ENCODE measurements around the gene C7orf33. TPM values are rescaled to one million over a fixed set of nuclear protein-coding genes. Genes with fewer than 3 reads are reported as not detected.

Gene C7orf33
- total and polyA plus RNA-seq, 2 of the 8 experiments (the other 6 are each of a cell fraction or from before 2014, with no cell fraction given), result not detected

- ChIA-PET CTCF (ENCODE audit: partially characterized antibody) (interaction anchor here (0.9 to 4.6 kb wide), 6 partner anchors 9 to 178 kb away, joined by 3 to 19 read pairs (median 3); no protein-coding TSS in a partner anchor), POLR2A (ENCODE audit: partially characterized antibody) (no interaction called here)
- 94% methylated on average over 6 of the region's 6 CpGs; no CpG with 5 or more reads in 1 of the 2 experiments for WGBS, 2 experiments (ENCODE audit: extremely low coverage in 1 of 2, insufficient coverage in 1 of 2, insufficient read length in 1 of 2, insufficient replicate concordance in 2 of 2, low coverage in 1 of 2, low lambda C conversion rate in 2 of 2, missing lambda C conversion rate in 1 of 2)
- H3K4ac ChIP-seq (replicated peaks; ENCODE audit: insufficient read length, low read depth, low read length), result no peak overlapping the region
- H3K9me3 ChIP-seq (ENCODE audit: insufficient read depth in 2 of 2, low read depth in 1 of 2, low read length in 1 of 2), result no peaks in the 10 kb centered on the region
- DNase-seq (ENCODE audit: low read depth in 1 of 2, low spot score in 2 of 2) (no peak), FAIRE-seq (no peak)
- H4K91ac ChIP-seq (replicated peaks; ENCODE audit: insufficient read length, low read length), result no peak overlapping the region
- no peak overlapping the region for H3K56ac ChIP-seq (replicated peaks; ENCODE audit: insufficient read length, low read depth, low read length)
- H3K23me2 ChIP-seq (ENCODE audit: low read depth, low read length), result no peaks in the 10 kb centered on the region
- H4K8ac ChIP-seq (ENCODE audit: extremely low read depth, insufficient read depth, low read length), result no peak overlapping the region
- H3K4me1 ChIP-seq (replicated peaks in 1 of 4; ENCODE audit: control insufficient read depth in 3 of 4, insufficient read depth in 4 of 4, low read length in 3 of 4), result 0 out of 7 replicates have a peak, but pooled peaks cover 0 to 2% (median 0%) of the 10 kb centered on the region in 4 experiments
- no peaks in the 10 kb centered on the region for H3K79me1 ChIP-seq (ENCODE audit: low read depth, low read length)
- no peak overlapping the region for H4K5ac ChIP-seq (ENCODE audit: insufficient read length, low read depth, low read length)
- H3K14ac ChIP-seq (ENCODE audit: insufficient read length), result no peak overlapping the region
- H3K9ac ChIP-seq (replicated peaks in 1 of 4; ENCODE audit: extremely low read depth in 1 of 4, low read depth in 3 of 4, low read length in 3 of 4), result no peak overlapping the region
- no peak overlapping the region for H2BK5ac ChIP-seq (ENCODE audit: low read depth, low read length)
- H3K36me3 ChIP-seq (ENCODE audit: control insufficient read depth in 2 of 4, insufficient read depth in 4 of 4, low read length in 3 of 4), result no peaks in the 10 kb centered on the region; a peak in 1 of 8 replicates
- no peak overlapping the region for H3K27ac ChIP-seq (ENCODE audit: low read depth, low read length)
- H3K79me2 ChIP-seq (ENCODE audit: control insufficient read depth in 1 of 2, insufficient read depth in 2 of 2, low read length in 2 of 2), result no peaks in the 10 kb centered on the region
- H2BK12ac ChIP-seq (ENCODE audit: low read depth, low read length), result no peak overlapping the region
- no peak overlapping the region for H3K4me2 ChIP-seq (ENCODE audit: insufficient read depth in 1 of 2, low read depth in 2 of 2, low read length in 2 of 2)
- no peak overlapping the region for H3K18ac ChIP-seq (ENCODE audit: extremely low read depth, low read length)
- no peak overlapping the region; the same call in 1 of the 2 replicates for H2AFZ ChIP-seq (ENCODE audit: low read length)
- H4K20me1 ChIP-seq (replicated peaks in 1 of 2; ENCODE audit: control insufficient read depth in 1 of 2, insufficient read depth in 2 of 2, low read length in 2 of 2), result no peaks in the 10 kb centered on the region
- H2BK20ac ChIP-seq (ENCODE audit: low read length), result no peak overlapping the region
- H2BK15ac ChIP-seq (ENCODE audit: low read length), result no peak overlapping the region
- no peak overlapping the region for H3K4me3 ChIP-seq (ENCODE audit: extremely low read depth in 1 of 4, insufficient read depth in 2 of 4, low read depth in 3 of 4, low read length in 4 of 4)
- H3K23ac ChIP-seq (ENCODE audit: insufficient read length), result no peak overlapping the region
- H3K27me3 ChIP-seq (replicated peaks in 1 of 4; ENCODE audit: control insufficient read depth in 3 of 4, extremely low read depth in 1 of 4, insufficient read depth in 3 of 4, low read length in 3 of 4), result no peaks in the 10 kb centered on the region
- H2AK5ac ChIP-seq (ENCODE audit: low read depth, low read length), result no peak overlapping the region
- no peak overlapping the region for H2BK120ac ChIP-seq (replicated peaks; ENCODE audit: low read depth, low read length)
- no peak for TF ChIP-seq POLR2A (IDR thresholded peaks at IDR 0.05; ENCODE audit: control extremely low read depth in 1 of 2, low read depth in 2 of 2, low read length in 2 of 2)
- no peak for TF ChIP-seq NANOG (IDR thresholded peaks at IDR 0.05; ENCODE audit: insufficient read depth, low read depth, low read length, poor library complexity, severe bottlenecking)
- TF ChIP-seq KDM4A (IDR thresholded peaks at IDR 0.05; ENCODE audit: low read depth, low read length, severe bottlenecking), result no peak
- no peak for TF ChIP-seq ATF3 (IDR thresholded peaks at IDR 0.05; ENCODE audit: insufficient read depth, low read depth, low read length)
- no peak for TF ChIP-seq CREB1 (IDR thresholded peaks at IDR 0.05)
- TF ChIP-seq ATF2 (IDR thresholded peaks at IDR 0.05; ENCODE audit: low read length), result no peak
- TF ChIP-seq EZH2 (IDR thresholded peaks at IDR 0.05; ENCODE audit: low read depth, low read length, severe bottlenecking), result no peak
- no peak for TF ChIP-seq MAX (IDR thresholded peaks at IDR 0.05)
- no peak for TF ChIP-seq BRCA1 (IDR thresholded peaks at IDR 0.05; ENCODE audit: low read depth, low read length)
- no peak for TF ChIP-seq GTF2F1 (IDR thresholded peaks at IDR 0.05; ENCODE audit: borderline replicate concordance, low read depth, low read length)
- TF ChIP-seq TEAD4 (IDR thresholded peaks at IDR 0.05; ENCODE audit: low read depth, low read length), result no peak
Measured at GRCh38 chr7:148615085-148615730, 24.6 kb downstream of the C7orf33 start.

Data from H1 (cell line).